ENCODE measurements around the gene SERPINB1.
"Not testable (repeated sequence)": the region's sequence is repeated elsewhere in the genome, so short reads cannot be mapped to it uniquely, and the experiment has no call there.

SERPINB1 gene

GRCh38 chr6:2810092-2810671 lies 31.5 kb downstream of the SERPINB1 start:
- DNase-seq, result no peak

- no peak for DNase-seq
Observed at GRCh38 chr6:2809015-2809414, 32.6 kb downstream of the SERPINB1 start.

DNA sequence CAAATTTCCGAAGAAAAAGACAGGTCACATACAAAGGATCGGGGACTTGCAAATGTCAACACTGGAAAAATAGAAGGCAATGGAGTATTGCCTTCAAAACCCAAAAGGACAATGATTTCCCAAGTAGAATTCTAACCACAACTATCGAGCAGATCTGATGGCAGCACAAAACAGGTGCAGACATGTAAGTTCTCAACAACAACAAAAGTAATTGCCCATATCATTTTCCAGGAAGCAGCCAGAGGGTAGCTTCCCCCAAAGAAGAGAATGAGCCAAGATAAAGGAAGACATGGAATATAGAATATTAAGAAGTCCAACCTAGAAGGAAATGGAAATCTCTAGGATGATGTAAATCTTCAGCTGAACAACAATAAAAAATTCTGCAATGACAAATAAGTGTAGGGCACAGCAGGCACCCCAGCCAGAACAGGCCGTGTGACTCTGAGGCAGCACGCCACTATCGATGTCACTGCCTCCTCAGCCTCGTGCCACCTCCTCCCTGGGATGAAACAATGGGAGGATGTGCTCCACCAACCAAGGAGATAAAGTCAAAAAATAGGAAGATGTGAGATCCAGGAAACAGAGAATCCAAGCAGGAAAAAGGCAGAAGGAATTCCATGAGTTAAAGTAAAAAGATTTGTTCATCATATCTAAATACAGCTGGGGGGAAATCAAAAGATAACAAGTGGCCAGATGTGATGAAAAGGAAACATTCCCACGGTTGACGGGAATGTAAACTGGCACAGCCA lies 34.1 kb downstream of the SERPINB1 start:
- no peak for DNase-seq

DNA sequence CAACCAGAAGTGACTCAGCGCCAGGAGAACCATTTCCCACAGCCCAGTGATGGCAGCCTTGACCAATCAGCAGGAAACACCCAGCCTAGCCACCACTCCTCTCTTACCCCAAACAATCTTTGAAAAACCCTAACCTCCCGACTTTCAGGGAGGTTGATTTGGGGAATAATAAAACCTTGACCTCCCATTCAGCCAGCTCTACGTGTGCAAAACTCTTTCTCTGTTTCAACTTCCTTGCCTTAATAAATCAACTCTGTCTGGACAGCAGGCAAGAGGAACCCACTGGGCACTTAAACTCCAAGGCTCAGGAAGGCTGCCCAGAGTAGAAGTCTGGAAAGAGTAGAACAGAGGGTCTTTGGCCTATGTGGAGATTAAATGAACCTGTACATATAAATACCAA lies 35.0 kb downstream of the SERPINB1 start:
- no peak for DNase-seq

GRCh38 chr6:2805031-2805430 lies 36.6 kb downstream of the SERPINB1 start:
- DNase-seq, result no peak

DNA sequence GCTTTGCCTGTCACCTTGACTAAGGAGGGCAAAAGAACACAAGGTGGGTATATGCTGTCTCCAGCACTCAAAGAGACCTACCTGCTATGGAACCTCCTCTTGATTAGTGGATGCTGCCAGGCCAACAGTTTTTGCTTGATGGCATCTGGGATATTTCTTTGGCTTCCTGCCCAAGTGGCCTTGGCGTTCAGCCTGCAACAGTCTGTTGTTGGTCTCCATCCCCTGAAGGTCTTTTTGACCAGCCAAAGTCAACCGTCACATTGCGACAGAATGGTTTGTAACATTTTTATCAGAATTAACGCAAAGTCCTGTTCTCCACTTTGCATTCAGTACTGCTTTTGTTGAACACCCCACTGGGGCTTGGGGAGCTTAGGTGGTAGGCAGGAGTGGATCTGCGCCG lies 37.1 kb downstream of the SERPINB1 start:
- DNase-seq, result no peak

DNA sequence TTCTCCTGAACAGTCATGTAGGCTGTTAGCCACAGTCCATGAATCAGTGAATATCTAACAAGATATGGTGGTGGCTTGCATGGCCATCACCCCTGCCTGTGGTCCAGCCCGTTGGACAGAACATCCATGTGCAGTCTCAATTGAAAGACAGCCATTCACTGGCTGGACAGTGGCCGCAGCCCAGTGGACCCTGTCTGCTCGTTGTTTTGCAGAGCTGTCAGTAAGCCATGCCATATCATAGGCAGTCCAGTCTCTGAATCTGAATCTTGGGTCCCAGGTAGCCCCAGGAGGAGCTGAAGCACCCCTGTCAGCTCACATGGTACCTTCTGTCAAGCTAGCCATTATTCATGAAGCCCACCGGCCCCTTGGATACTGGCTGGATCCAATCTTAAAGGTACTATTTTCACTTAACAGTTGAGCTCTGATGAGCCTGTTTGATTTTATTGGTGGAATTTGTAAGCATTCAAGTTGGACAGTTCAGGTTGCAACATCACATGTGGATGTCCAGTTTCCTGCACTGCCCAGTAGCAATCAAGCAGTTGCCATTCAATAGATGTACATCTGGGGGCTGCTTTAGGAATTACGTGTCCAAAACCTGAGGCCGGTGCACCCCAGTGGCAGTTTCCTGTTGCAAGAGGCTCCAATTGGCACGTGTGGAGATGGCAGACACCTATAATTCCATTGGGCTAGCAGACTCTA lies 37.8 kb downstream of the SERPINB1 start:
- no peak for DNase-seq

- no peak for DNase-seq
Observed at GRCh38 chr6:2802521-2803060, 39.1 kb downstream of the SERPINB1 start.

DNA sequence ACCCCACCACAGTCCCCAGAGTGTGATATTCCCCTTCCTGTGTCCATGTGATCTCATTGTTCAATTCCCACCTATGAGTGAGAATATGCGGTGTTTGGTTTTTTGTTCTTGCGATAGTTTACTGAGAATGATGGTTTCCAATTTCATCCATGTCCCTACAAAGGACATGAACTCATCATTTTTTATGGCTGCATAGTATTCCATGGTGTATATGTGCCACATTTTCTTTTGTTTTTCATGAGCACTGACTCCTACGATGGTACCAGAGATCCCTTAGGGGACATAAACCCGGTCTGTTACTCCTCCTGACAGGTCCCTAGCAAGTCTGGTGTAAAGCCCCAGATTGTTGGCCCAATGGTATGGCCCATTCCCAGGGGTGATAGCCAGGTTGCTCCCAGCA lies 40.0 kb downstream of the SERPINB1 start:
- not testable (repeated sequence) for DNase-seq

GRCh38 chr6:2800552-2801316 lies 40.9 kb downstream of the SERPINB1 start:
- DNase-seq, result no peak

GRCh38 chr6:2799936-2800527 lies 41.6 kb downstream of the SERPINB1 start:
- DNase-seq, result no peak

GRCh38 chr6:2798586-2799134 lies 43.0 kb downstream of the SERPINB1 start:
- DNase-seq, result no peak

GRCh38 chr6:2797564-2798031 lies 44.1 kb downstream of the SERPINB1 start:
- peak; percentile 33 for DNase-seq

- DNase-seq, result no peak
Observed at GRCh38 chr6:2796861-2797260, 44.8 kb downstream of the SERPINB1 start.

GRCh38 chr6:2795956-2796355 lies 45.7 kb downstream of the SERPINB1 start:
- DNase-seq, result no peak

- no peak for DNase-seq
Observed at GRCh38 chr6:2795162-2795561, 46.5 kb downstream of the SERPINB1 start.

DNA sequence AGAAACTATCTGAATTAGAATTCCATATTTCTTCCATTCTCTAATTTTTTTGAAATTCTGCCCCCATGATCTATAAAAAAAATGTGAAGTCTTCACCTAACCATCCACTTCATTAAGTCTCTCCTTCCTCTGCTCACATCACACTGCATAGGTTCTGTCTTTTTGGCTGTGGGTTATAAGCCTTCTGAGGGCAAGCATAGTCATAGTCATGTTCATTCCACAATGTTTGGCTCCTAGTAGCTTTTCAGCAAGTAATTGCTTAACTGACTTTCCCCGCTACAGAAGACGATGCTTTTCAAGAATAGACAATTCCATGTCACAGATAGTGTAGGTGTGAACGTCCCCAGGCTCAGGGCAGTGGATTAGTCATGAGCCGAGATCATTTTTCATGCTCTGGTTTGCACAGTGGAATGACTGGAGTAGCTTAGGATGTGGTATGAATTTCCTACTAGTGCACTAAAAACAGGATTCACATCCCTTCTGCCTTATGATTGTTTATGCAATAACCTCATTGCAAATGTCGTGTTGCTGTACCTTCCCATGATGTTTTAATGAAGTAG lies 47.4 kb downstream of the SERPINB1 start:
- no peak for DNase-seq

DNA sequence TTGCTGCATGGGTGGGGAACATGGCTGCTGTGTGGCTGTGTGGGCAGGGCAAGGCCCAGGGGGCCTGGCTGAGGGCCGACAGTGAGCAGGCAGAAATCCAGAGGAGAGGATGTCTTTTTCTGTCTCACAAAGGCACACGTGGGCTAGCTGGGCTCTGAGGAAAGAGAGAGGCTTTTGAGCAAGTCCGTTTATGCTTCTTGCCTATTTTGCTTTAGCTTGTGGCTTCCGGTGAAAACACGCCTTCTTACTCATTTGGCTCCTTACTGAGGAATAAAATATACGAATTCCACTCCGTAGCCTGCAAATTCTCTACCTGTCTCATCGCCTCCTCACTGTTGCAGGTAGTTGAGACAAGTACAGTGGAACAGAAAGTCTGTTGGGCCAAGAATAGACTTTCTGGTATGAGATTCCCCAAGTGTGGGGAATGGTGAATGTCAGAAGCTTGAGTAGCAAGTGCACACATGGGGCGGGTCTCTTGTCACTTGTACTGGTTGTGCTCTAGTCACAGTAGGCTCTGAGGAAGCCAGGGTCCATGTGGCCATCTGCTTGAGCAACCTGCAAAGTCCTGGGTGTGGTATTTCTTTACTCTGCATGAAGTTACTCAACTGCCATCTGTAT lies 48.0 kb downstream of the SERPINB1 start:
- no peak for DNase-seq

DNA sequence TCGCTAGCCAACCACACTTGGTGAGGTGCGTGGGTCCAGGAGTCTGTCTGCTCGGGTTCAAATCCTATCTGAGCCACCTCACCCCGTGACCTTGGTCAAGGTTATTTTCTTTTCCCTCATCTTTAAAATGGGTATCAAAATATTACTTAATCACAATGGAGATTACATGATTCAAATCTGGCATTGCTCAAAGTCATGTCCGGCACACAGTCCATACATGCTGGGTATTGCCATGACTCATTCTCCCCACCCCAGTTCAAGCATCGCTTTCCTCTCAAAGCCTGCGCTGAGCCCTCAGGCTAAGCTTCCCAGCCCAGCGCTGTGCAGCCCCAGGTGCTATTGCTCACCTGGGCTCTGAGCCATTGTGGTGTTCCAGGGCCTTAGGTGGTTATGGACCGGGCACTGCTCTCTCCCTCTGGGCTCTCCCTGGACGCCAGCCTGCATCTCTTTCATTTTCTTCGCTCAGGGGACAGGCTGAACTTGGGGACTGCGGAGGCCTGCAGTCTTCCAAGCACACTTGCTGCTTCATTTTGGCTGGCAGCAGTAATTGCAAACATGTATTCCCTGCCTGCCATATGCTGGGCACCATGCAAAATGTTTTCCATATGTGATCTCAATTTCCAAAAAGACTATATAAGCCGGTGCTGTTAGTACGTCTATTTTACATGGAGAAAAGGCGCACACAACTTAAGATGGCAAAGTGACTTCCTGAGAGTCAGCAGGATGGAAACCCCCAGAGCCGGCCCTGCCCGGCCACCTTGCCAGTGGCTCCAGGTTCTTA lies 49.1 kb downstream of the SERPINB1 start:
- no peak for DNase-seq

- peak; percentile 19 for DNase-seq
Observed at GRCh38 chr6:2791450-2791974, 50.2 kb downstream of the SERPINB1 start.

Measured in NCI-H2171 (cell line).